ENCODE data around the gene SYCN. TPM values are rescaled to one million over a fixed set of nuclear protein-coding genes. Genes with fewer than 3 reads are reported as not detected.
A peak's percentile ranks its signal among the peaks of the same experiment; 100 is the strongest.

The SYCN gene
- total and polyA plus RNA-seq, 2 of the 8 experiments (the other 6 are each of a cell fraction or from before 2014, with no cell fraction given): not detected

DNA sequence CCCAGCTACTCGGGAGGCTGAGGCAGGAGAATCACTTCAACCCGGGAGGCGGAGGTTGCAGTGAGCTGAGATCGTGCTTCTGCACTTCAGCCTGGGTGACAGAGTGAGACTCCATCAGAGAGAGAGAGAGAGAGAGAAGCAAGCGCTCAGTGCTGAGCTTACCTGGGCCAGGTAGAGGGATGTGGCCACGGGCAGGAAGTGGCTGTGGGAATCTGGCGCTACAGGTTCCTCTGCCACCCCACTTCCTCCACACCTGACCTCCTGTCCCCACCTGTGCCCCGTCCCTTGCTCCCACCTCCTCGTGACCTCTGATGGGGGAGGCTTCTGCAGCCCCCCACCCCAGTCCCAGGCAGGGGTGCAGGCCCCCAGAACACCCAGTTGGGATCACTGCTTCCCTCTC is 8.3 kb downstream of the SYCN start:
- ChIA-PET POLR2A (ENCODE audit: partially characterized antibody) (interaction anchor here (1.0 to 1.7 kb wide), 5 partner anchors 8 to 76 kb away, joined by 3 to 6 read pairs (median 4); no protein-coding TSS in a partner anchor), CTCF (ENCODE audit: partially characterized antibody) (interaction anchor here (0.5 to 7.1 kb wide), 9 partner anchors 8 to 135 kb away, joined by 3 to 53 read pairs (median 5); partner anchors contain the start of gene SYCN)
- H2BK12ac ChIP-seq (ENCODE audit: low read depth, low read length): no peak overlapping the region; the same call in 1 of the 2 replicates
- H2BK20ac ChIP-seq (ENCODE audit: low read length): no peak overlapping the region
- no peaks in the 10 kb centered on the region for H3K36me3 ChIP-seq (ENCODE audit: control insufficient read depth in 2 of 4, insufficient read depth in 4 of 4, low read length in 3 of 4)
- H3K4ac ChIP-seq (replicated peaks; ENCODE audit: insufficient read length, low read depth, low read length): no peak overlapping the region
- WGBS, 2 experiments (ENCODE audit: extremely low coverage in 1 of 2, insufficient coverage in 1 of 2, insufficient read length in 1 of 2, insufficient replicate concordance in 2 of 2, low coverage in 1 of 2, low lambda C conversion rate in 2 of 2, missing lambda C conversion rate in 1 of 2): 62% methylated on average over 9 of the region's 9 CpGs; no CpG with 5 or more reads in 1 of the 2 experiments
- H3K4me2 ChIP-seq (ENCODE audit: insufficient read depth in 1 of 2, low read depth in 2 of 2, low read length in 2 of 2): 0 out of 4 replicates have a peak overlapping the region, but pooled peaks of 1 of the 2 experiments have one; percentile 43
- peaks cover 11 to 28% (median 21%) of the 10 kb centered on the region in 4 experiments for H3K27me3 ChIP-seq (replicated peaks in 1 of 4; ENCODE audit: control insufficient read depth in 3 of 4, extremely low read depth in 1 of 4, insufficient read depth in 3 of 4, low read length in 3 of 4)
- no peak overlapping the region for H4K91ac ChIP-seq (replicated peaks; ENCODE audit: insufficient read length, low read length)
- no peaks in the 10 kb centered on the region for H3K79me2 ChIP-seq (ENCODE audit: control insufficient read depth in 1 of 2, insufficient read depth in 2 of 2, low read length in 2 of 2)
- no peak overlapping the region for H3K9ac ChIP-seq (replicated peaks in 1 of 4; ENCODE audit: extremely low read depth in 1 of 4, low read depth in 3 of 4, low read length in 3 of 4)
- H3K14ac ChIP-seq (ENCODE audit: insufficient read length): no peak overlapping the region
- H2BK120ac ChIP-seq (replicated peaks; ENCODE audit: low read depth, low read length): no peak overlapping the region
- H2BK15ac ChIP-seq (ENCODE audit: low read length): peak overlapping the region; percentile 81; the same call in 1 of the 2 replicates
- no peak overlapping the region; the same call in 1 of the 2 replicates for H3K18ac ChIP-seq (ENCODE audit: extremely low read depth, low read length)
- FAIRE-seq (no peak), DNase-seq (ENCODE audit: low read depth in 1 of 2, low spot score in 2 of 2) (no peak)
- no peak overlapping the region for H4K5ac ChIP-seq (ENCODE audit: insufficient read length, low read depth, low read length)
- no peak overlapping the region for H4K8ac ChIP-seq (ENCODE audit: extremely low read depth, insufficient read depth, low read length)
- no peak overlapping the region for H3K4me3 ChIP-seq (ENCODE audit: extremely low read depth in 1 of 4, insufficient read depth in 2 of 4, low read depth in 3 of 4, low read length in 4 of 4)
- H2BK5ac ChIP-seq (ENCODE audit: low read depth, low read length): no peak overlapping the region
- no peak overlapping the region for H2AK5ac ChIP-seq (ENCODE audit: low read depth, low read length)
- no peaks in the 10 kb centered on the region for H3K9me3 ChIP-seq (ENCODE audit: insufficient read depth in 2 of 2, low read depth in 1 of 2, low read length in 1 of 2)
- no peak overlapping the region for H2AFZ ChIP-seq (ENCODE audit: low read length)
- no peak overlapping the region for H3K27ac ChIP-seq (ENCODE audit: low read depth, low read length)
- no peak overlapping the region for H3K23ac ChIP-seq (ENCODE audit: insufficient read length)
- no peak overlapping the region for H3K56ac ChIP-seq (replicated peaks; ENCODE audit: insufficient read length, low read depth, low read length)
- no peaks in the 10 kb centered on the region for H3K79me1 ChIP-seq (ENCODE audit: low read depth, low read length)
- H3K23me2 ChIP-seq (ENCODE audit: low read depth, low read length): peaks cover 8% of the 10 kb centered on the region; the same call in 1 of the 2 replicates
- H4K20me1 ChIP-seq (replicated peaks in 1 of 2; ENCODE audit: control insufficient read depth in 1 of 2, insufficient read depth in 2 of 2, low read length in 2 of 2): peaks cover 0 to 2% of the 10 kb centered on the region in 2 experiments
- H3K4me1 ChIP-seq (replicated peaks in 1 of 4; ENCODE audit: control insufficient read depth in 3 of 4, insufficient read depth in 4 of 4, low read length in 3 of 4): peaks cover 0 to 9% (median 8%) of the 10 kb centered on the region in 4 experiments; a peak in 6 of 7 replicates
- TF ChIP-seq EGR1 (IDR thresholded peaks at IDR 0.05; ENCODE audit: borderline replicate concordance, low read depth, low read length): no peak
- TF ChIP-seq CBX5 (IDR thresholded peaks at IDR 0.05; ENCODE audit: low read depth, low read length): no peak
- no peak for TF ChIP-seq POLR2AphosphoS5 (IDR thresholded peaks at IDR 0.05; ENCODE audit: low read depth, low read length)
- no peak for TF ChIP-seq RAD21 (IDR thresholded peaks at IDR 0.05 in 1 of 2, conservative IDR thresholded peaks at IDR 0.05 in 1 of 2; ENCODE audit: low read depth in 2 of 2, low read length in 2 of 2)
- TF ChIP-seq CEBPB (IDR thresholded peaks at IDR 0.05; ENCODE audit: low read depth, low read length): no peak
- TF ChIP-seq, protein P1, sequence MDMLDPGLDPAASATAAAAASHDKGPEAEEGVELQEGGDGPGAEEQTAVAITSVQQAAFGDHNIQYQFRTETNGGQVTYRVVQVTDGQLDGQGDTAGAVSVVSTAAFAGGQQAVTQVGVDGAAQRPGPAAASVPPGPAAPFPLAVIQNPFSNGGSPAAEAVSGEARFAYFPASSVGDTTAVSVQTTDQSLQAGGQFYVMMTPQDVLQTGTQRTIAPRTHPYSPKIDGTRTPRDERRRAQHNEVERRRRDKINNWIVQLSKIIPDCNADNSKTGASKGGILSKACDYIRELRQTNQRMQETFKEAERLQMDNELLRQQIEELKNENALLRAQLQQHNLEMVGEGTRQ (IDR thresholded peaks at IDR 0.05; ENCODE audit: low read length): no peak
- TF ChIP-seq HDAC6 (IDR thresholded peaks at IDR 0.05; ENCODE audit: low read depth, low read length): no peak

Data from H1 (cell line).